ENCODE results near the gene ZMYND8. TPM values are rescaled to one million over a fixed set of nuclear protein-coding genes. Genes with fewer than 3 reads are reported as not detected.
"Not testable (repeated sequence)": the region's sequence is repeated elsewhere in the genome, so short reads cannot be mapped to it uniquely, and the experiment has no call there.

ZMYND8 gene
- total and polyA plus RNA-seq, 4 donors = 14.2 to 46.4 (median 30.1) TPM

DNA sequence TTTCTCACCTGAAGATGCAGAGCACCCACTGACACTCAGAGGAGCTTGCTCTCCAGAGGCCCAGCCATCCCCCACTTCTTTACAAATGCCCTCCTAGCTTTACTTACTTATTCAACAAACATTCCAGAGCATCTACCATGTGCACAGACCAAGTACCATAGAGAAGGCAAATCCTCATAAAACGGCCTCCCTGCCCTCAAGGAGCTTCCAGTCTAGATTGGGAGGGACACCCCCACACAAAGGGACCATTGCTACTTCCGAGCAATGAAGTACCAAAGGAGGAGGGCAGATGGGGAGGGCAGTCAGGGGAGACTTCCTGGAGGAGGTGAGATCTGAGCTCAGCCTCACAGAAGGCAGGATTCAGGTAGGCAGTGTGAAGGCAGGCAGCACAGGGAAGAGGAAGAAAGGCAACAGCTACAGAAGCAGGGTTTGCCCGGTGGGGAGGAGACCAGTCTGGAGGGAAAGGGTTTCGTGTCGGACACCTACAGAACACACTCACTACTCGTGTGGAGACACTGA lies 108.0 kb downstream of the ZMYND8 start:
- 93 to 96% methylated on average over 6 of the region's 6 CpGs for WGBS, 2 donors
- Histone ChIP-seq H3K27ac (ENCODE audit: low read depth in 1 of 2, low read length in 1 of 2) (no peak overlapping the region), H3K9ac (ENCODE audit: insufficient read depth in 1 of 2, low read length in 2 of 2) (no peak overlapping the region), H3K9me3 (ENCODE audit: control insufficient read depth in 4 of 4, insufficient read depth in 3 of 4, low read length in 3 of 4) (no peaks in the 10 kb centered on the region), H3K4me1 (ENCODE audit: control insufficient read depth in 5 of 5, insufficient read depth in 5 of 5, low read length in 5 of 5) (peaks cover 0 to 4% (median 0%) of the 10 kb centered on the region in 5 donors), H3K4me3 (no peak overlapping the region), H3K36me3 (ENCODE audit: control insufficient read depth in 4 of 4, insufficient read depth in 4 of 4, low read length in 4 of 4) (peaks cover 37 to 49% (median 43%) of the 10 kb centered on the region in 4 donors), H3K27me3 (ENCODE audit: control insufficient read depth in 3 of 3, insufficient read depth in 3 of 3, low read length in 2 of 3) (no peaks in the 10 kb centered on the region)
- ATAC-seq (ENCODE audit: insufficient read depth, low FRiP score) (no peak), DNase-seq (no peak)
- TF ChIP-seq CTCF (IDR thresholded peaks at IDR 0.05; ENCODE audit: control extremely low read depth, extremely low read depth) = no peak

GRCh38 chr20:47247972-47248371 lies 108.5 kb downstream of the ZMYND8 start:
- Histone ChIP-seq H3K27me3 (ENCODE audit: control insufficient read depth in 3 of 3, insufficient read depth in 3 of 3, low read length in 2 of 3) (no peaks in the 10 kb centered on the region), H3K27ac (ENCODE audit: low read depth in 1 of 2, low read length in 1 of 2) (no peak overlapping the region), H3K36me3 (ENCODE audit: control insufficient read depth in 4 of 4, insufficient read depth in 4 of 4, low read length in 4 of 4) (peaks cover 37 to 49% (median 42%) of the 10 kb centered on the region in 4 donors), H3K9me3 (ENCODE audit: control insufficient read depth in 4 of 4, insufficient read depth in 3 of 4, low read length in 3 of 4) (no peaks in the 10 kb centered on the region), H3K9ac (ENCODE audit: insufficient read depth in 1 of 2, low read length in 2 of 2) (no peak overlapping the region), H3K4me3 (no peak overlapping the region), H3K4me1 (ENCODE audit: control insufficient read depth in 5 of 5, insufficient read depth in 5 of 5, low read length in 5 of 5) (peaks cover 0 to 4% (median under 1%) of the 10 kb centered on the region in 5 donors)
- 94 to 96% methylated on average over 1 of the region's 1 CpG for WGBS, 2 donors
- DNase-seq (no peak), ATAC-seq (ENCODE audit: insufficient read depth, low FRiP score) (no peak)
- TF ChIP-seq CTCF (IDR thresholded peaks at IDR 0.05; ENCODE audit: control extremely low read depth, extremely low read depth) = no peak

DNA sequence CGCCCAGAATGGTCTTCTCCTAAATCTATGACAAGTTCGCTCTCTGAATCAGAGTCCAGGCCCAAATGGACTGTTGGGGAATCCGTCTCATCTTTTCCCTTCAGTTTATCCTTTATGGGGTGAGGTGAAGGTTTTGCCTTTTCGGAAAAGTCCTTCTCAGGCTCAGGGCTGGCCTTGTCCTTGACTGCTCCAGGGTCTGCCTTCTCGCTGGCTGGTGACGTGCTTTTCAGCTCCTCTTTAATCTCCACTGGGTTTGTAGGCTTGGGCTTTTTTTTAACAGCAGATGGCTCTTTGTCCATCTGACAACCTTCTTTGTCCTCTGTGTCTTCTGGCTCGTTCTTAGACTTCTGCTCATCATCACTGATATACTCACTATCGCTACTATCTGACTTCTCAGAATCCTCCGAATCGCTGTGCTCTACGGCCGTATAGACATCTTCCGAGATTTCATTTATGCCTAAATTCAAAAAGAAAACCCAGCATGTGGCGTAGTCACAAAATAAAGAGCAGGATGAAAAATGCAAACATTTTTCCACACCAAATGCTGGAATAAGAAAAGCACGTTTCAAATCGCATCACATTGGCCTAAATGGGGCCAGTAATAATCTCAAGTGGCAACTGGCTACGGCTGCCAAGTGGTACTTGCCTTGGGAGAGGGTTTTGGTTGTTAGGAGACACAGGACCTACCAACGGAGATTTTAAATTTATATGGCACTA lies 110.3 kb downstream of the ZMYND8 start:
- no peak for ATAC-seq (ENCODE audit: insufficient read depth, low FRiP score)
- TF ChIP-seq CTCF (IDR thresholded peaks at IDR 0.05; ENCODE audit: control extremely low read depth, extremely low read depth) = no peak
- Histone ChIP-seq H3K27ac (ENCODE audit: low read depth in 1 of 2, low read length in 1 of 2) (no peak overlapping the region), H3K36me3 (ENCODE audit: control insufficient read depth in 4 of 4, insufficient read depth in 4 of 4, low read length in 4 of 4) (peaks cover 37 to 46% (median 41%) of the 10 kb centered on the region in 4 donors), H3K27me3 (ENCODE audit: control insufficient read depth in 3 of 3, insufficient read depth in 3 of 3, low read length in 2 of 3) (no peaks in the 10 kb centered on the region), H3K9ac (ENCODE audit: insufficient read depth in 1 of 2, low read length in 2 of 2) (no peak overlapping the region), H3K9me3 (ENCODE audit: control insufficient read depth in 4 of 4, insufficient read depth in 3 of 4, low read length in 3 of 4) (no peaks in the 10 kb centered on the region), H3K4me3 (no peak overlapping the region), H3K4me1 (ENCODE audit: control insufficient read depth in 5 of 5, insufficient read depth in 5 of 5, low read length in 5 of 5) (peaks cover 0 to 18% (median 4%) of the 10 kb centered on the region in 5 donors)
- no peak for DNase-seq
- WGBS, 2 donors = 95 to 96% methylated on average over 18 of the region's 18 CpGs

GRCh38 chr20:47245166-47245565 lies 111.3 kb downstream of the ZMYND8 start:
- Histone ChIP-seq H3K4me1 (ENCODE audit: control insufficient read depth in 5 of 5, insufficient read depth in 5 of 5, low read length in 5 of 5) (peaks cover 0 to 18% (median 4%) of the 10 kb centered on the region in 5 donors), H3K36me3 (ENCODE audit: control insufficient read depth in 4 of 4, insufficient read depth in 4 of 4, low read length in 4 of 4) (peaks cover 34 to 43% (median 39%) of the 10 kb centered on the region in 4 donors)
- not testable (repeated sequence) for H3K9me3 ChIP-seq (ENCODE audit: control insufficient read depth in 4 of 4, insufficient read depth in 3 of 4, low read length in 3 of 4); DNase-seq; H3K9ac ChIP-seq (ENCODE audit: insufficient read depth in 1 of 2, low read length in 2 of 2); H3K27me3 ChIP-seq (ENCODE audit: control insufficient read depth in 3 of 3, insufficient read depth in 3 of 3, low read length in 2 of 3); ATAC-seq (ENCODE audit: insufficient read depth, low FRiP score); H3K4me3 ChIP-seq; H3K27ac ChIP-seq (ENCODE audit: low read depth in 1 of 2, low read length in 1 of 2)
- WGBS, 2 donors = 81 to 94% methylated on average over 11 of the region's 11 CpGs
